ENCODE results near the gene DLG5.

Gene DLG5

DNA sequence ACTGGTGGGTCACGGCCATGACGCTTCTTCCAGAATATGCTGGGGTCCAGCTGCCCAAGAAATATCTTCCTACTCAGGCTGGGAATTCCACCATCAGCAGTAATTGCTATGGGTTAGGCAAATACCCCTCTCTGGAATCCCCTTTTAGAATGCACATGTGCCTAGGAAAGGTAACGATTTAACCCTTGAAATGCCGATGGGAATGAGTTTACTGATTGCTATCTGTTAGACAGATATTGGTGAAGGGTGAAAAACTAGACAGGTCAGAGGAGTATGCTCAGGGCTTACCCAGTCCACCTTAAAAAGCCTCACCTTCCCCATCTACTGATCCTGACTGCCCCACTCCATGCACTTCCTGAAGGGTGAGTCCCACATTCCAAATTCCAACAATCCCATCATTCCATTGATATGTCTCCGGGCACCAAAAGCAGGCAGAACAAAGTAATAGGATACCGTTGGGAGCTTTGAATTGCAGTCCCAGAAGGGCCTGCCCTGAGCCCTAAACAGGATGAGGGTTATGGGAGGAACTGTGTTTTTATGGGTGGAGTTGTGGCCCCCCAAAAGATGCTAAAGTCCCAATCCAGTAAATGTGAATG lies 59.3 kb downstream of the DLG5 start:
- DNase-seq (ENCODE audit: low read depth in 2 of 2): no peak

DNA sequence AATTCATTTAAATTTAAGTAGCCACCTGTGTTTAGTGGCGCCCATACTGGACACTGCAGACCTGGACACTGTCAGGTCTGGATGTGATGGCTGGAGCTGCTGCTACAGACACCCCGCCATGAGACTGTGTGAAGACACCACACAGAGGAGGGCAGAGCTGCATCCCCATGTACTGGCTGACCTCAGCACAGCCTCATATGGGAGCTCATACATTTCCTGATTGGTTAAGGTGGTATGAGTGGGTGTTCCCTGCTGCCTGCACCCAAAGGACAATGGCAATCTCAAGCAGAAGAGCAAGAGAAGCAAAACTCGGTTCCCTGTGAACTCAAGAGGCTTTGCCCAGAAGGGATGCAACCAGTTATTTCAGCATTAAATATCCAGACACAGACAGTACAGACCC lies 60.0 kb downstream of the DLG5 start:
- DNase-seq (ENCODE audit: low read depth in 2 of 2): no peak

DNA sequence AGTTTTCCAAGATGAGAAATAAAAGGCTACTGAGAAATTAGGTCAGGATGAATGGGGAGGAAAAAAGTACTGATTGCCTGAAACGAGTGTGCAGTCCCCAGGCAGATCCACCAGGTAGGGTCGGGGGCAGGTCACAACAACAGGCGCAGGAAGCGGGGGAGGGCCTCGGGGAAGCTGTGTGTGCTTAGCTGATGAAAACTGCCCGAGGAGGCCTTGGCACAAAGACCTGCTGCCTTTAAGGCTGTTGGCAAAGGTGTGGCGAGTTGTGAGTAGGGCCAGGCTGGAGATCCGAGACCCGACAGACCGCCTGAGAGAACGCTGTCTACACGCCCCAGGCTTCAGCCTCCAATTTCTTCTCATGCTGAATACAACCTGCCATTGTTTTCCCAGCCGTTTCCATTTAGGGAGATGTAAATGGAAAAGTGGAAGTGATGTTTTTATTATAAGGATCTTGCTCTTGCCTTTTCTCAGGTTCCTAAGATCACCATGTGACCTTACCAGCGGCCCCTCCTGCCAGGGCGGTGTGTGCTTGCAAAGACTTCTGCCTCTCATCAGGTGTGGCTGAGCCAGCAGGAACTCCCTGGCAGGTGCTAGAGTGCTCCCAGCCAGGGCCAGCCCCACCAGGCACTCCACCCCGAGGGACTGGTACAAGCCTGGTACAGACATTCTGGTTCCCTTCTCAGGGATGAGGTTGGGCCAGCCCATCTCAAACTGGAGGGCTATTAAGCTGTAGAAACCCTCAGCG lies 60.8 kb downstream of the DLG5 start:
- no peak for DNase-seq (ENCODE audit: low read depth in 2 of 2)

DNA sequence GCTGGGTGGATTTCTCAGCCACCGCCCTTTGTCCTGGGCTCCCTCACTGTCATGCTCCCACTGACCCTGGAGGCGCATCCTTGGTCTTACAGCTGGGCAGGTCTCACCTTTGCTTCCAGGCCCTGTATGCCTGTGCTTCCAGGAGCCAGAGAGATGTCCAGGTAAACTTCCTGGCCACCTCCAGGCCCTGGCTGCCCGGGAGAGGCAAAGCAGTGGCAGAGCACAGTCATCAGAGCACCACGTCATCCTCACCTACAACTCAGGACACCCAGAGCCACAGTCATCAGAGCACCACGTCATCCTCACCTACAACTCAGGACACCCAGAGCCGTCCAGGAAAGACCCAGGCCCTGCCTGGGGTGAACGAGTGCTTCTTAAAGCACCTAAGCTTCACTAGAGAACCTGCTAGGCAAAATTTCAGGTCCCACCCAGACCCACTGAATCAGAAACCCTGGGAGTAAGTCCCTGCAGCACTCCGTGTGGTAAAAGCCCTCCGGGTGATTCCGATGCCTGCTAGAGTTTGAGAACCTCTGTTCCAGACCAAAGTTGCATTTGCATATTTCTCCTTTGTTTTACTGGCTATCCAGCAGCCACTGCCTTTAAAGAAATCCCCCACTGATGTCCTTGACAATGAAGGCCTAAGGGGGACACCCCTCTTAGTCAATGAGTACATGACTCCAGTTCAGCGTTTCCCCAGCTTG lies 62.3 kb downstream of the DLG5 start:
- DNase-seq (ENCODE audit: low read depth in 2 of 2): no peak

DNA sequence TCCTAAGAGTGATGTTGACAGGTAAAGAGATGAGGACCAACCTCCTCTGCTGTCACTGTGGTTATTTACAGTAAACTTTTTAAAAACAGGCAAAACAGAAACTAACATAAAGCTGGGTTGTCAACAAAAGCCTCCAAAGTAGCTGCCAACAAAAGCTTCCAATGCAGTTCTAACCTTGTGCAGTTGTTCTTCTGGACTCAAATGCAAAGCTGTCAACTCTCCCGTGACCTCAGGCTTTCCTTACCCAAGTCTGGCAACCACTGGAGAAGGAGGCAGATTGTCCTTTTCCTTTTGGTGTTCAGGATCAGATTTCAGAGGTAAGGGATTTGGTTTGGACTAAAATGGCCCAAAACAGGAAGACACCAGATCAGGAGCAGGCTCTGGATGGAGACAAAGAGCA lies 63.1 kb downstream of the DLG5 start:
- no peak for DNase-seq (ENCODE audit: low read depth in 2 of 2)

DNA sequence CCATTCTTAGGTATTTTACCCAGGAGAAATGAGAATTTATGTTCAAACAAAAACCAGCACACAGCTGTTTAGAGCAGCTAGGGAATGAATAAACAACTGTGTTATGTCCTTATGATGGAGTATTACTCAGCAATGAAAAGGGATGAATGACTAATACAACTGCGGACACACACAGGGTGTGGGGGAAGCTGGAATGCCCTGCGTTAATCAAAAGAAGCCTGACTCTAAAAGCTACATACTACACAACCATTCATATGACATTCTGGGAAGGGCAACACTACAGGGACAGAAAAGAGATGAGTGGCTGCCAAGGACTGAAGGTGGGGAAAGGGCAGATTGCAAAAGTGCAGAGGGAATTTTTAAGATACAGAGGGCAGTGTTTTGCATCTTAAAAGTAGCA lies 64.0 kb downstream of the DLG5 start:
- no peak for DNase-seq (ENCODE audit: low read depth in 2 of 2)

DNA sequence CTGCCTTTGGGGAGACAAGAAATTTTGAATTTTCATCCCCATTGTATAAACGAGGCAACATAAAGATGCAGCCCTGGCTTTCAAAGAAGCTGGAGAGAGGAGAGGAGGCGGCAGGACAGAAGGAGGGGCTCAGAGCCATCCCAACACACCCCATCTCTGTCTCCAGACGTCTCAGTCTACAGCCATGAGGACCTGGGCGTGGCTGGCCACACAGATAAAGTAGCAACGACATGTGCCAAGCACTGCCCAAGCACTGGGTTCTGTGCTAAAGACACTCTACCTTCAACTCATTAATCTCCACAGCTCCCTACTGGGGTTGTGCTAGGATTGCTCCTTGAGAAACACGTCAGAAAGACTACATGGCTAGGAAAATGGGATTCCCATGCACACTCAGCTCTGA lies 65.2 kb downstream of the DLG5 start:
- no peak for DNase-seq (ENCODE audit: low read depth in 2 of 2)

DNA sequence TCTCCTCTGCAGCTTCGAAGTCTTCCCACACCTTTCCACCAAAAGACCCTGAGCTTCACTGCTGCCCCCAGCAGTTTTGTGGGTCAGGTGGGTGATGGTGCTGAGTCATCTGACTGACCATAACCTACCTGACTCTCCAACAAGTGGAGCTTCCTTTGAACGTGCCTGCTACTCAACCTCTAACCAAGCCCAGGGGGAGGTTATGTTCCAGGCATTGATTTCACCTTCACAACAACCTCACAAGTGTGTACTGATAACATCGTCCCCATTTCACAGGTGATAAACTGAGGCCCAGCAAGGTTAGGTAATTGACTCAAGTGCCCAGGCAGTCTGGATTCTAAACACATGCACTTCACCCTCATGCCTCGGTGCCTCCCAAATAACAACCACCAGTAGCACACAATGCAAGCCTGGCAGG lies 66.7 kb downstream of the DLG5 start:
- DNase-seq (ENCODE audit: low read depth in 2 of 2): no peak

DNA sequence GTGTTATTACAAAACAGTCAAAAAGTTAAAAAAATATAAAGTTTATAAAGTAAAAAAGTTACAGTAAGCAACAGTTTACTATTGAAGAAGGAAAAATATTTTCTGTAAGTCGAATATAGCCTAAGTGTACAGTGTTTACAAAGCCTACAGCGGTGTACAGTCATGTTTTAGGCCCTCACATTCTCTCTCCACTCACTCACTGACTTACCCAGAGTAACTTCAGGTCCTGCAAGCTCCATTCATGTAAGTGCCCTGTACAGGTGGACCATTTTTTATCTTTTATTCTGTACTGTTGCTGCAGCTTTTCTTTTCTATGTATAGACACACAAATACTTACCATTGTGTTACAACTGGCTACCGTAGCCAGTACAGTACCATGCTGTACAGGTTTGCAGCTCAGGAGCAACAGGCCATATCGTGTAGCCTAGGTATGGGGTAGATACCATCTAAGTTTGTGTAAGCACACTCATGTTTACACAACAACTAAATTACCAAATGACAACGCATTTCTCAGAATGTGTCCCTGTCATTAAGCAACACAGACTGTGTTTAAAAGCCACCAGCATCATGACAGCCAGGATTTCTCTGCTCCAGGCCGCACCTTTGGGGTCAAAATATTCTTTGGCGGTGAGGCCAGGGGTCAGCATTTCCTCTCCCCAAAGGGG lies 67.2 kb downstream of the DLG5 start:
- DNase-seq (ENCODE audit: low read depth in 2 of 2): no peak

DNA sequence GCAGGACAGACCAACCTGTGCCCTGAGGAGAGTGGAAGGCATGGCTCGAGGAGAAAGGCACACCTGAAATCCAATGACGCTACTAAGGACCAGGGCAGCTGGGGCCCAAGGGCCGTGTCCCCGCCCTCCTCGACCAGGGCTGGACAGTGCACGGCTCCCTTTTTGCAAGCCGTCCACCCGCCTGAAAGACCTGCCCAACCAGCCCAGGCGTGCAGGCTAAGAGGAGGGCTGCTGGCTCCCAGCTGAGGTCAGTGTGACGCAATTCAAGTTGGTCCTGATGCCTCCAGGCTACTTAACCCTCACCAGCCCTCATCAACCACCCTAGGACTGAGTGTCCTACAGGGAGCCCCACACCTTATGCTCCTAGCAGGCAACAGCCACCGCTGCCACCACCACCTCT lies 69.3 kb downstream of the DLG5 start:
- DNase-seq (ENCODE audit: low read depth in 2 of 2): no peak

DNA sequence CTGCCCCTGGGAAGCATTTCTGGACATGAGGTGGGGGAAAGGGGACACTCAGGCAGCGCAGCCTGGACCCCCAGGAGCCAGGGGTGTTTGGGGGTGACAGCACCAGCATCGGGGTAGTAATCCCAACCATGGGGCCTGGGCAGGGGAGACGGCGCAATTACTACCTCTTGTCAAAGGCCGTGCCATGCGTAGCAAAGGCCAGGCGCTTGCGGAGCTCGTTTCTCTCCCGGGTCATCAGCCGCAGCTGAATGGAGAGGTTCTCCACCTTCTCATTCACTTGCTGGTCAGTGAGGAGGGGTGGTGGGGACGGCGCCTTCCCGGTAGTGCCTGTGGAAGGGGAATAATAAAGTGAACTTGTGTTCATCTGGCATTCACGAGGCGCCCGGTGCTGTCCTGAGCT lies 70.0 kb downstream of the DLG5 start:
- no peak for DNase-seq (ENCODE audit: low read depth in 2 of 2)

DNA sequence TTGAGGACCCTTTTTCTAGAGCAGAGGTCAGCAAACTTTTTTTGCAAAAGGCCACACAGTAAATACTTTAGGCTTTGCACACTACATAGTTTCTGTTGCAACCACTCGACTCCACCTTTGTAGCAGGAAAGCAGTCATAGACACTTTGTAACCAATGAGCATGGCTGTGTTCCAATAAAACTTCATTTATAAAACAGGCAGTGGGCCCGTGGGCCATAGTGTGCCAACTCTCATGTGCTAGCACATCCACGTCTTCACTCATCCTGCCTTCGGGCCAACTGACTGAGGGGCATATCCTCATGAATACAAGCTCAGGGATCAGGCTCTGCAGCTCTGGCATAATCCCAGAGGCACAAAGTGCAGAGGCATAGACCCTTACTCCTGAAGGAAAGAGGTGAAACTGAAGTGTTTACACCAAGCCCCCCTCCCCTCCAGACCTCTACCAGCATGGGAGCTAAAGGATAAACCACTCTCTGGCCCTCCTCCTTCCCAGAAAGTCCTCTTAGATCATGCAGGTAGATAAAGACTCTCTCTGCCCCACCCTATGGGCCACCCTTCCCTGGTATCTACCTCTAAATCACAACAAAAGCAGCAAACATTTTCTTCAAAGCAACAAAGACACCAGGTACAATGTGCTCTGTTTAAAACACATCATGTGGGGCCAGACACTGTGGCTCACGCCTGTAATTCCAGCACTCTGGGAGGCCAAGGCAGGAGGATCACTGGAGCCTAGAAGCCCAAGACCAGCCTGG lies 71.0 kb downstream of the DLG5 start:
- DNase-seq (ENCODE audit: low read depth in 2 of 2): no peak

DNA sequence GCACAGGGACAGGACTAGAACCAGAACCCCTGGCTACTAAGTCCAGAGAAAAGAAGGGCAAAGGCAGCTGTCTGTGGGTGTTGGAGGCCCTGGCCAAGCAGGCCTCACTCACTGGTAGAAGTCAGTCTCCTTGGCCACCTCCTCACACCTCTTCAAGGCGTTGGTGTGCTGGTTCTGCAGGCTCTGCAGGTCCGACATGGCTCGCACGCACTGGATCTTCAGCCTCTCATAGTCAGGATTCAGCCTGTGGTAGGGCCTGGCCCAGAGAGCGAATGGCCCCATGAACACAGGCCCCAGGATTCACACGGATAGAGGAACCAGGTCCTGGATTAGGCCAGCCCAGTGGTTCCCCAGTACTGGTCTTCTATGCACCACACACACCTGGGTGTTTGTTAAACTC lies 72.4 kb downstream of the DLG5 start:
- no peak for DNase-seq (ENCODE audit: low read depth in 2 of 2)

DNA sequence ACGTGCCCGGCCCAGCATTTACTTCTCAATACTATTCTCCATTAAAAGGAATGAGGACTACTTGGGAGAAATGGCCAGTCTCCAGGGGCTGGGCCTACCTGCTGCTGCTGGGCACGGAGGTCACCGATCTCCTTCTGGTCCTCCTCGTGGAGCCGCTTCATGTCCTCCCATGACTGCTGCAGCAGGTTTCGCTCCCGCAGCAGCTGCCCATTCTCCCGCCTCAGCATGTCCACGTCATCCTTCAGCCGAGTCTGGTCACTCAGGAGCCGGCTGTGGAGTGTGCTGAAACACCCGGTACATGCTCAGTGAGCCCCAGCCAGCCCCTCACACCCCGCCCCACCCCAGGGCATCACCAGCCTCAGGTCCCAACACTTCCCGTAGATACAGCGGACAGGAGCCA lies 73.3 kb downstream of the DLG5 start:
- no peak for DNase-seq (ENCODE audit: low read depth in 2 of 2)

DNA sequence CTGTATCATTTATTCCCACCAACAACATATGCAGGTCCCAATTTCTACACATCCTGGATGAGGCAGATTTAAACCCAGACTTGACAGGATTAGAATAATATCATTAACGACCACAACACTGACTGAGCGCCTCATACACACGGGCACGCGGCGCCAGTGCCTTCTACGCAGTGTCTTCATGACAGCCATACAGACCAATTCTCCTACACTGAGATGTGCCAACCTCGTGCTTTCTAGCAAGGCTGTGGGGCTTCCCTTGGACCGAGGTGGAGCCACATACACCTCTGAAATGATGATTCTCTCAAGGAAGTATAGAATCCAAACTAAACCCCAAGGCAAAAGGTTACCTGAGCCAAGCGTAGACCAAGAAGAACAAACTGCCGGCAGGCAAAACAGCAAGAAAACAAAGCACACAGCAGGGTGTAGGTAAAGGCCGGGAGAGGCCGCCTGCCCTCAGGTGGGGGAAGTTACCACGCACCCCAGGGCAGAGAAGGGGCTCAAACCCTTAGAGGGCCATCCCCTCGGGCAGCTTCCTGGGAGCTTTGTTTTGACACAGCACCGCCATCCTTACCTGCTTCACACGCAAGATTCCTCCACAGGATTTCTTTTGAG lies 75.8 kb downstream of the DLG5 start:
- DNase-seq (ENCODE audit: low read depth in 2 of 2): no peak

DNA sequence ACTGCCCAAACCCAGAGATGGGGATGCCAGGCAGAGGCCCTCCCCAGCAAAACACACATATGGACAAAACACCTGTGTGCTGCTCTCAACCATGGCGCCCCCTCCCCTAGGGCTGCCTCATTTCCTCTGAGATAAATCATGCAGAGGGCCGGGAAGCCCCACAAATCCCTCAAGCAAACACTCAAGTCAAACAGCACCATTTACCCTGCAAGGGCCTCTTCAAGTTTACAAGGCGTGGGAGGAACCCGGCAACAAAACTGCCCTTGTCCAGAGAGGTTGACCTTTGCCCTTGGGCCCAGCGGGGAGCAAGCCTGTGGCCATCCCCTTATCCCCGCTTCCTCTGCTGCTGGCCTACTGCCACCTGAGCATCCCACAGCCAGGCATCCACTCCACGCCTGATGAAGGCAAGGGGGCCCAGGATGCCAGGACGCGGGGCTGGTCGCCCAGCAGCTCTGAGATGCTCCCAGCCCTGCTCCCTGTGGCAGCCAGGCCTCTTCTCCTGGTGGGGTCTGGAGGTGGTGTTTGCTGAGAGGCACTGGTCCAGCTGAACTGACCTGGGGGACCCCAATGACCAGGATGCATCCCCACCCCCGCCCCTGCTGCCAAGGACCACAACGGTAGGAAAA lies 77.4 kb downstream of the DLG5 start:
- DNase-seq (ENCODE audit: low read depth in 2 of 2): no peak

DNA sequence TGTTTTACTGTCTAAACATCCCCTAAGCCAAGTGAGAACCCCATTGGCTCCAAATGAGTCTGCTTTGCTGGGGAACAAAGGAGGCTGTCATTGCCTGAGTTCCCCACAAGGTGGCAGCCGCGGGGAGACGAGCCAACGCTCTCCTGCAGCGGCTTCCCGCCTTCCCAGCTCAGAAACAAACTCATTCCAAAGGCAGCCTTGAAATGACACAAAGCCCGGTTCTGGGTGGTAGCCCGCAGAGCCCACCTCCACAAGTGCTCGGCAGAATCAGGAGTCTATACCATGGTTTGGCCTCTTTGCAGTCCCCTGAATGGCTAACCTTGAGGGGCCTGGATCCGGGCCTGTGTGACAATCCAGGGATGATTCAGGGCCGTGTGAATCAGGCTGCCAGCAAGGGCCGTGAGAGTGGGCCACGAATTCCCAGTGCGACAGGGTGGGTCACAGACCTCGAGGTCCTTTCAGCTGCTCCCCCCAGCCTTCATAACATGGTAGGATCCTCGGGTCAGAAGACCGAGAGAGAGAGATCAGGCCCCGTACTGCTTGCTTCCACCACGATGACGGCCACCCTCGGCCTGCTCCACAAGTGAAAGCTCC lies 79.7 kb downstream of the DLG5 start:
- DNase-seq (ENCODE audit: low read depth in 2 of 2): peak; percentile 28 to 35

DNA sequence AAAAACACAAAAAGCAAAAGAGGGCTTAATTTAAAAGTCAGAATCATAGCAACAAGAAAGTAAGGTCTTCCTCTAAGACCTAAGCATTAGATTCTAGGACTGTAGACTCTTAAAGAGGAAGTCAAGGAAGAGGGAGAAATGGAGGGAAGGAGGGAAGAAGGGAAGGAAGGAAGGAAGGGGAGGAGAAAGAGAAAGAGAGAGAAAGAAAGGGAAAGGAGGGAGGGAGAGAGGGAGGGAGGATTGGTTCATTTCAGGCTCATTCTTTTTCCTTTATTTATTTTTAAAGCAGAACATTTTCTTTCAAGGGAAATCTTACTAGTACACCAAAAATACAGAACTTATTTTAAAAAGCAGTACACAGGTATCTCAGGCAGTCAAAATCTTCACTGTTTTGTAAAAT lies 81.1 kb downstream of the DLG5 start:
- no peak for DNase-seq (ENCODE audit: low read depth in 2 of 2)

DNA sequence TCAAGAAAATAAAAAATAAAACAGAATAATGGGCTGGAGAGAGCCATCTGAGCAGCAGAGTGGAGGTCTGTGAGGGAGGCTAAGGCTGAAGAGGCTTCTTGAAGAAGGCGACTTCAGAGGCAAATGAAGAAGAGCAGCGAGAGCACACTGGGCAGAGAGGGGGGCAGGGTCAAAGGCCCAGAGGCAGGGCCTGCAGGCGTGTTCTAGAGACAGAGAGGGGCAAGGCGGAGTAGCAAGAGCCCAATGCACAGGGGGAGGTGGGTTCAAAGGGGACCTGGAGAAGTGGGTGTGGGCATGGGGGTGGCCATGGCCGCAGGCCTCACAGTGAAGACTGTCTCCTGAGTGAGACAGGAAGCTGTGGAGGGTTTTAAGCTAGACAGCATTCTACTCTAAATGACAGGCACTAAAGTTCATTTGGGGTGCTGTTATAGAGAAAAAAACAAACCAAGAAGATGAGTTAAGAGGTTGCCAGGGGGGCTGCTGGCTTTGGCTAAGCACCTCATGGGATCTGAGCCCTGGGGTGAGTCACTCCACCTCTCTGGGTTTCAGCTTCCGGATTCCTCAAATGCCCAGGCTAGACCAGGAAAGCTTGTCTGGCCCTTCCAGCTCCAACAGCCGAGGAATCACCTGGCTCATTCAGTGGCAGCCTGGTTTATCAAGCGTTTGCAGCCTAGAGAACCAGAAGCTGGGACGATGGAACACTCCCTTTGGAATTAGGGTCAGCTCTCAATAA lies 81.7 kb downstream of the DLG5 start:
- no peak for DNase-seq (ENCODE audit: low read depth in 2 of 2)

DNA sequence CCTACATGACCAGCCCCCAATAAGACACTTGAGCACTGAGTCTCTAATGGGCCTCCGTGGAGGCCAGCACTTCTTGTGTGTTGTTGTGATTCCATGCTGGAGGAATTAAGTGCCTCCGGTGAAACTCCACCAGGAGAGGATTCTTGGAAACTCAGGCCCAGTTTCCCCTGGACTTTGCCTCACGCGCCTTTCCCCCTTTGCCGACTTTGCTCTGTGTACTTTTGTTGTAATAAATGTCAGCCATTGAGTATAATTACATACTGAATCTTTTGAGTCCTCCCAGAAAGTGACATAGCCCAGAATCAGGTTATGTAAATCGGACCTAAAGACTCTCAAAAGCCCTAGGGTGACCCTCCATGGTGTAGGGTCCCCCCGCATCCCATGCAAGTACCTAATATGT lies 82.4 kb downstream of the DLG5 start:
- no peak for DNase-seq (ENCODE audit: low read depth in 2 of 2)

All from stimulated activated CD8-positive, alpha-beta memory T cell treated with anti-CD3 and anti-CD28 coated beads, Interleukin-15, amount 100 ng/mL, for 48 hours (primary cell).